Endothelial cell of umbilical vein (primary cell): Measurements from ENCODE around the gene MFAP4. TPM values are rescaled to one million over a fixed set of nuclear protein-coding genes. Genes with fewer than 3 reads are reported as not detected.

Source experiments
- BruUV-seq: library from RNA; stranded (reverse); fragments of 400-500 nt; replicated peaks from 2 replicates; lab custom pipeline; 2021; lab: Mats Ljungman, UMichigan
- CTCF ChIA-PET: fragments of 300-600, 350-600 bp; sonication (Branson Sonifier 250); formaldehyde crosslinking; loops from one replicate; lab custom pipeline; 2021; ENCODE audit warnings: antibody characterized with exemption, inconsistent platforms; lab: Charles Lee
- POLR2A ChIA-PET: fragments of 300-600, 350-600 bp; sonication (Branson Sonifier 250); formaldehyde crosslinking; loops from one replicate; lab custom pipeline; 2021; ENCODE audit warnings: antibody characterized with exemption, inconsistent platforms; lab: Charles Lee
- DNase-seq: peaks from one replicate; pipeline ENCODE4 v3.0.0-alpha.2; 2011; ENCODE audit warnings: low read depth, low spot score
- FAIRE-seq: peaks from 2 replicates; lab custom pipeline; 2011; peaks lifted over from hg19 to GRCh38; lab: Jason Lieb, UNC
- H2AFZ ChIP-seq: 2 replicates; pipeline ENCODE4 v1.6.0; 2012; ENCODE audit warnings: low read depth, low read length, control low read depth, inconsistent platforms
- H3K27ac ChIP-seq: 2 replicates; pipeline ENCODE4 v1.5.1; 2011; ENCODE audit warnings: low read depth, mild to moderate bottlenecking, control low read depth, low read length, moderate library complexity; ENCODE audit not compliant: insufficient read depth
- H3K27me3 ChIP-seq, 2 experiments: 2 replicates each; pipeline versions ENCODE4 v1.6.0 to v1.6.1; 2011; ENCODE audit warnings: low read length in 2 of 2, mixed read lengths in 1 of 2; ENCODE audit not compliant: control insufficient read depth in 2 of 2, insufficient read depth in 2 of 2
- H3K36me3 ChIP-seq, 2 experiments: 2 replicates in 1 of 2; 3 replicates in 1 of 2; pipeline ENCODE4 v1.5.1; 2011; ENCODE audit warnings: low read length in 2 of 2, mild to moderate bottlenecking in 1 of 2, moderate library complexity in 1 of 2; ENCODE audit not compliant: control insufficient read depth in 2 of 2, insufficient read depth in 2 of 2; ENCODE audit errors: extremely low read depth in 1 of 2
- H3K4me1 ChIP-seq: 3 replicates; pipeline ENCODE4 v1.5.1; 2011; ENCODE audit warnings: mild to moderate bottlenecking, low read length; ENCODE audit not compliant: control insufficient read depth, insufficient read depth; ENCODE audit errors: extremely low read depth
- H3K4me2 ChIP-seq: 2 replicates; pipeline ENCODE4 v1.6.1; 2011; ENCODE audit warnings: low read length, control low read depth, mixed read lengths; ENCODE audit not compliant: insufficient read depth
- H3K4me3 ChIP-seq, 3 experiments: fragments of 200-600 bp in 1 of 3; sonication (generic), shearing (Covaris generic) in 1 of 3; replicated peaks in 1 of 3; 2 replicates each; pipeline ENCODE4 v1.5.1; 2011 to 2016; ENCODE audit warnings: control low read depth in 3 of 3, low read length in 3 of 3, mild to moderate bottlenecking in 2 of 3, inconsistent platforms in 1 of 3, low read depth in 1 of 3, moderate library complexity in 1 of 3; ENCODE audit not compliant: insufficient read depth in 1 of 3
- H3K79me2 ChIP-seq: 2 replicates; pipeline ENCODE4 v1.6.0; 2012; ENCODE audit warnings: low read length, inconsistent platforms; ENCODE audit not compliant: control insufficient read depth, insufficient read depth
- H3K9ac ChIP-seq: replicated peaks from 2 replicates; pipeline ENCODE3; 2011; ENCODE audit warnings: low read length, control low read depth; ENCODE audit not compliant: insufficient read depth; ENCODE audit errors: extremely low read depth
- H3K9me1 ChIP-seq: replicated peaks from 3 replicates; pipeline ENCODE4 v1.6.0; 2011; ENCODE audit warnings: mild to moderate bottlenecking, low read length; ENCODE audit not compliant: control insufficient read depth, insufficient read depth; ENCODE audit errors: extremely low read depth
- H3K9me3 ChIP-seq: replicated peaks from 2 replicates; pipeline ENCODE4 v1.5.1; 2012; ENCODE audit warnings: low read length, inconsistent platforms; ENCODE audit not compliant: control insufficient read depth, insufficient read depth
- H4K20me1 ChIP-seq: replicated peaks from 2 replicates; pipeline ENCODE3; 2011; ENCODE audit warnings: mild to moderate bottlenecking, low read length; ENCODE audit not compliant: control insufficient read depth, insufficient read depth; ENCODE audit errors: extremely low read depth
- CTCF ChIP-seq, 2 donors: IDR thresholded peaks; 1 replicate in 1 of 2; 2 replicates in 1 of 2; pipeline ENCODE4 v1.5.1; 2011; ENCODE audit warnings: low read length in 2 of 2, mild to moderate bottlenecking in 2 of 2, moderate library complexity in 2 of 2, control low read depth in 1 of 2, inconsistent platforms in 1 of 2, low read depth in 1 of 2; ENCODE audit not compliant: insufficient read depth in 1 of 2; ENCODE audit errors: extremely low read depth in 1 of 2
- EZH2 ChIP-seq: IDR thresholded peaks from 2 replicates; pipeline ENCODE4 v1.6.1; 2012; ENCODE audit warnings: borderline replicate concordance, low read depth, mild to moderate bottlenecking, moderate library complexity, low read length, inconsistent platforms; ENCODE audit not compliant: severe bottlenecking
- GATA2 ChIP-seq: IDR thresholded peaks from 2 replicates; pipeline ENCODE4 v1.7.0; 2011; ENCODE audit warnings: low read depth, mild to moderate bottlenecking, moderate library complexity, mixed read lengths, low read length; ENCODE audit not compliant: insufficient read length, insufficient read depth
- dilution Hi-C: fragments of 300-500 bp; cut with MboI; formaldehyde crosslinking; loops from one replicate; pipeline ENCODE4 v1.15.0; 2019; ENCODE audit warnings: low sequenced_read_pairs; ENCODE audit not compliant: extremely low pct_ligation_motif_present
- intact Hi-C: fragments of 100-400 bp; cut with micrococcal nuclease; formaldehyde crosslinking; loops from one replicate; pipeline ENCODE4 v1.10.0; 2022
- polyA plus RNA-seq, 4 experiments: library from polyadenylated mRNA; depleted of rRNA in 3 of 4; stranded (reverse) in 3 of 4; unstranded in 1 of 4; fragments of >200 nt; gene quantifications; 2 replicates each; pipeline versions ENCODE4 v1.2.1 to v1.2.3, GENCODE V29; 2011 to 2012; ENCODE audit warnings: missing spikeins in 1 of 4
- total RNA-seq: library from RNA; stranded (reverse); gene quantifications from 2 replicates; pipeline ENCODE4 v1.2.3, GENCODE V29; 2021

The MFAP4 gene
- total and polyA plus RNA-seq, 2 donors (not counting 3 experiments of a cell fraction or from before 2014, with no cell fraction given): not detected

- TF ChIP-seq CTCF (IDR thresholded peaks at IDR 0.05; ENCODE audit: extremely low read depth in 1 of 2, insufficient read depth in 1 of 2, low read depth in 1 of 2, low read length in 2 of 2) (no peak), GATA2 (no peak)
- H3K4me1 ChIP-seq: no peaks in the 10 kb centered on the region
- no peak overlapping the region for H3K4me3 ChIP-seq
- POLR2A ChIA-PET: no interaction called here
- FAIRE-seq (no peak), DNase-seq (no peak)
- no peak overlapping the region for H3K4me2 ChIP-seq
- no peak overlapping the region for H3K27ac ChIP-seq
- no peak overlapping the region for H3K9ac ChIP-seq
- no peaks in the 10 kb centered on the region for H3K9me1 ChIP-seq
- dilution Hi-C loops: no loop called here
- no TSS peak for BruUV-seq
- H4K20me1 ChIP-seq: no peaks in the 10 kb centered on the region
- no peaks in the 10 kb centered on the region for H3K27me3 ChIP-seq
- no peaks in the 10 kb centered on the region for H3K79me2 ChIP-seq
- intact Hi-C loops: no loop called here
- no peaks in the 10 kb centered on the region for H3K9me3 ChIP-seq
- no peak overlapping the region for H2AFZ ChIP-seq
- CTCF ChIA-PET: interaction anchor here (4.2 kb wide), 1 partner anchor 9 kb away, joined by 23 read pairs; the partner anchor contains the start of gene B9D1
- H3K36me3 ChIP-seq: no peaks in the 10 kb centered on the region
These were observed 15.0 kb downstream of the MFAP4 start for GRCh38 chr17:19372011-19372370.

- H4K20me1 ChIP-seq: no peaks in the 10 kb centered on the region
- no peak overlapping the region for H2AFZ ChIP-seq
- H3K4me1 ChIP-seq: no peaks in the 10 kb centered on the region
- no peaks in the 10 kb centered on the region for H3K27me3 ChIP-seq
- CTCF ChIA-PET: interaction anchor here (4.2 kb wide), 1 partner anchor 8 kb away, joined by 23 read pairs; the partner anchor contains the start of gene B9D1
- H3K9me3 ChIP-seq: no peaks in the 10 kb centered on the region
- no peaks in the 10 kb centered on the region for H3K36me3 ChIP-seq
- H3K9me1 ChIP-seq: no peaks in the 10 kb centered on the region
- no TSS peak for BruUV-seq
- H3K27ac ChIP-seq: no peak overlapping the region
- DNase-seq (no peak), FAIRE-seq (no peak)
- no peak overlapping the region for H3K4me3 ChIP-seq
- no peak overlapping the region for H3K4me2 ChIP-seq
- no peak overlapping the region for H3K9ac ChIP-seq
- H3K79me2 ChIP-seq: no peaks in the 10 kb centered on the region
- POLR2A ChIA-PET: no interaction called here
- intact Hi-C loops (no loop called here), dilution Hi-C loops (no loop called here)
- no peak for TF ChIP-seq EZH2
These were observed 15.6 kb downstream of the MFAP4 start for GRCh38 chr17:19371259-19372010.
